A673 (cell line): ENCODE results near the gene CABLES1. TPM values are rescaled to one million over a fixed set of nuclear protein-coding genes. Genes with fewer than 3 reads are reported as not detected.

Source experiments
- BruUV-seq: library from RNA; stranded (reverse); fragments of 400-500 nt; replicated peaks from 2 replicates; lab custom pipeline; 2021; lab: Mats Ljungman, UMichigan
- CTCF ChIA-PET: fragments of 300-600 bp; sonication (Branson Sonifier 250); formaldehyde crosslinking; loops from one replicate; lab custom pipeline; 2022; ENCODE audit warnings: antibody characterized with exemption; lab: Charles Lee
- POLR2A ChIA-PET: fragments of 300-600 bp; sonication (Branson Sonifier 250); formaldehyde crosslinking; loops from one replicate; lab custom pipeline; 2022; ENCODE audit warnings: antibody characterized with exemption; ENCODE audit not compliant: low non-redundant PET; lab: Charles Lee
- DNase-seq: peaks from one replicate; pipeline ENCODE4 v3.0.0-alpha.2; 2015; ENCODE audit warnings: low spot score
- H3K27ac ChIP-seq: fragments of 200-600 bp; sonication (generic); 2 replicates; pipeline ENCODE4 v1.5.1; 2016; ENCODE audit warnings: mixed run types, low read depth, mild to moderate bottlenecking, mixed read lengths, antibody characterized with exemption, low read length; ENCODE audit not compliant: poor library complexity, severe bottlenecking
- H3K27me3 ChIP-seq: fragments of 200-600 bp; sonication (generic); replicated peaks from 2 replicates; pipeline ENCODE4 v1.6.1; 2017; ENCODE audit warnings: mixed run types, low read depth, mild to moderate bottlenecking, mixed read lengths, antibody characterized with exemption, low read length; ENCODE audit not compliant: insufficient read depth, poor library complexity
- H3K36me3 ChIP-seq: fragments of 200-600 bp; sonication (generic); 2 replicates; pipeline ENCODE4 v1.6.1; 2016; ENCODE audit warnings: mixed run types, mild to moderate bottlenecking, mixed read lengths, antibody characterized with exemption, low read length; ENCODE audit not compliant: insufficient read depth, poor library complexity, severe bottlenecking
- H3K4me1 ChIP-seq: fragments of 200-600 bp; sonication (generic); 2 replicates; pipeline ENCODE4 v1.6.1; 2017; ENCODE audit warnings: mixed run types, mild to moderate bottlenecking, mixed read lengths, antibody characterized with exemption, low read length; ENCODE audit not compliant: insufficient read depth, poor library complexity, severe bottlenecking
- H3K4me3 ChIP-seq: fragments of 200-600 bp; sonication (generic); 2 replicates; pipeline ENCODE4 v1.5.1; 2016; ENCODE audit warnings: low read depth, mixed run types, mild to moderate bottlenecking, mixed read lengths, low read length; ENCODE audit not compliant: poor library complexity, severe bottlenecking
- H3K9me3 ChIP-seq: fragments of 200-600 bp; sonication (generic); 2 replicates; pipeline ENCODE4 v1.6.1; 2016; ENCODE audit warnings: mixed run types, low read depth, mild to moderate bottlenecking, mixed read lengths, antibody characterized with exemption, low read length; ENCODE audit not compliant: poor library complexity, severe bottlenecking
- EZH2 ChIP-seq: fragments of 200-600 bp; sonication (generic); IDR thresholded peaks from 2 replicates; pipeline ENCODE4 v1.6.1; 2017; ENCODE audit warnings: borderline replicate concordance, low read depth, mild to moderate bottlenecking, mixed read lengths, antibody characterized with exemption, low read length; ENCODE audit not compliant: poor library complexity, severe bottlenecking
- intact Hi-C: fragments of 100-400 bp; cut with micrococcal nuclease; formaldehyde crosslinking; loops from one replicate; pipeline ENCODE4 v1.10.0; 2022; ENCODE audit not compliant: unreplicated experiment
- total RNA-seq: library from RNA; stranded (reverse); gene quantifications from 2 replicates; pipeline ENCODE4 v1.2.3, GENCODE V29; 2021
- TF ChIP-seq, protein P1 (sequence below): fragments of 300-800, 200-600 bp; sonication (generic); conservative IDR thresholded peaks from 2 replicates; pipeline ENCODE4 v1.5.1; 2017; ENCODE audit warnings: low read depth, mild to moderate bottlenecking, antibody characterized with exemption, low read length, moderate library complexity, mixed read lengths

The CABLES1 gene
- total RNA-seq, 1 experiment from 2014 or later, result 7.2 TPM

GRCh38 chr18:23138471-23138870 lies 3.2 kb downstream of the CABLES1 start:
- Histone ChIP-seq H3K4me3 (no peak overlapping the region), H3K36me3 (no peaks in the 10 kb centered on the region), H3K27ac (no peak overlapping the region), H3K9me3 (no peaks in the 10 kb centered on the region), H3K27me3 (no peaks in the 10 kb centered on the region), H3K4me1 (peaks cover 19% of the 10 kb centered on the region)
- intact Hi-C loops, result loop anchor here (5.0 to 10.0 kb wide), 2 partner anchors 54 to 324 kb away; no protein-coding TSS in a partner anchor
- CTCF ChIA-PET, result no interaction called here
- DNase-seq, result no peak
- TF ChIP-seq EZH2, result no peak
- TF ChIP-seq, protein P1, sequence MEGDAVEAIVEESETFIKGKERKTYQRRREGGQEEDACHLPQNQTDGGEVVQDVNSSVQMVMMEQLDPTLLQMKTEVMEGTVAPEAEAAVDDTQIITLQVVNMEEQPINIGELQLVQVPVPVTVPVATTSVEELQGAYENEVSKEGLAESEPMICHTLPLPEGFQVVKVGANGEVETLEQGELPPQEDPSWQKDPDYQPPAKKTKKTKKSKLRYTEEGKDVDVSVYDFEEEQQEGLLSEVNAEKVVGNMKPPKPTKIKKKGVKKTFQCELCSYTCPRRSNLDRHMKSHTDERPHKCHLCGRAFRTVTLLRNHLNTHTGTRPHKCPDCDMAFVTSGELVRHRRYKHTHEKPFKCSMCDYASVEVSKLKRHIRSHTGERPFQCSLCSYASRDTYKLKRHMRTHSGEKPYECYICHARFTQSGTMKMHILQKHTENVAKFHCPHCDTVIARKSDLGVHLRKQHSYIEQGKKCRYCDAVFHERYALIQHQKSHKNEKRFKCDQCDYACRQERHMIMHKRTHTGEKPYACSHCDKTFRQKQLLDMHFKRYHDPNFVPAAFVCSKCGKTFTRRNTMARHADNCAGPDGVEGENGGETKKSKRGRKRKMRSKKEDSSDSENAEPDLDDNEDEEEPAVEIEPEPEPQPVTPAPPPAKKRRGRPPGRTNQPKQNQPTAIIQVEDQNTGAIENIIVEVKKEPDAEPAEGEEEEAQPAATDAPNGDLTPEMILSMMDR, result no peak
- BruUV-seq, result no TSS peak
- POLR2A ChIA-PET, result interaction anchor here (0.6 kb wide), 1 partner anchor 113 kb away, joined by 12 read pairs; no protein-coding TSS in a partner anchor

GRCh38 chr18:23141104-23141999 lies 6.1 kb downstream of the CABLES1 start:
- BruUV-seq, result no TSS peak
- Histone ChIP-seq H3K4me3 (no peak overlapping the region), H3K4me1 (peaks cover 15% of the 10 kb centered on the region), H3K9me3 (no peaks in the 10 kb centered on the region), H3K36me3 (no peaks in the 10 kb centered on the region), H3K27ac (no peak overlapping the region), H3K27me3 (no peaks in the 10 kb centered on the region)
- intact Hi-C loops, result no loop called here
- CTCF ChIA-PET, result no interaction called here
- TF ChIP-seq, protein P1, result no peak
- TF ChIP-seq EZH2, result no peak
- POLR2A ChIA-PET, result no interaction called here
- DNase-seq, result no peak

GRCh38 chr18:23142251-23142929 lies 7.1 kb downstream of the CABLES1 start:
- Histone ChIP-seq H3K4me3 (no peak overlapping the region), H3K27me3 (no peaks in the 10 kb centered on the region), H3K27ac (no peak overlapping the region), H3K4me1 (peaks cover 15% of the 10 kb centered on the region), H3K36me3 (no peaks in the 10 kb centered on the region), H3K9me3 (no peaks in the 10 kb centered on the region)
- intact Hi-C loops, result no loop called here
- ChIA-PET CTCF (no interaction called here), POLR2A (no interaction called here)
- no peak for TF ChIP-seq EZH2
- TF ChIP-seq, protein P1, result no peak
- BruUV-seq, result no TSS peak
- DNase-seq, result no peak
